ENCODE results near the gene RAI14.
"Not testable (repeated sequence)": the region's sequence is repeated elsewhere in the genome, so short reads cannot be mapped to it uniquely, and the experiment has no call there.

RAI14 gene

DNA sequence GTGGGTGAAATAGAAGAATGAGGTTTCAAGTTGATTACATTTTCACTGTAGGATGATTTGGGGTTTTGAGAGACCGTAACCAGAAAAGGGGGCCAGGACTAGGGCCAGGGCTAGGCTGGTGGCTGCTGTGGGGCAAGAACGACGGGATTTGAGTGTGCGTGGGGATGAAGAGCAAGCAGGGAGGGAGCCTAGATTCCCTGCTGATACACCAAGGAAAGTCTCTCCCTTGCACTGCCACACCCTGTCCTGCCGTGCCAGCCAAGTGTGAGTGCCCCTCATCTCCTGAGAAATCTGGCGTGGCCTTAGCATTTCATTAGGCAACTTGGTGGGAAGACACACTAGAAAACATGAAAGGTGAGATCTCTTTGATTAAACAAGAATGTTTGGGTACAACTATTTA, 42.6 kb downstream of the RAI14 start:
- Histone ChIP-seq H3K27ac (ENCODE audit: low read depth, low read length, severe bottlenecking) (no peak overlapping the region), H3K9me3 (ENCODE audit: control insufficient read depth, low read length) (no peaks in the 10 kb centered on the region), H3K36me3 (ENCODE audit: control insufficient read depth, insufficient read depth, low read length) (peaks cover 33% of the 10 kb centered on the region), H3K4me3 (ENCODE audit: extremely low read depth, insufficient read depth, low read length, poor library complexity, severe bottlenecking) (no peak overlapping the region), H3K4me1 (ENCODE audit: control insufficient read depth, insufficient read depth, low read length, poor library complexity, severe bottlenecking) (peaks cover 36% of the 10 kb centered on the region)
- 83 to 85% methylated on average over 4 to 6 of the region's 6 CpGs for WGBS, 2 experiments (ENCODE audit: insufficient coverage in 2 of 2)

DNA sequence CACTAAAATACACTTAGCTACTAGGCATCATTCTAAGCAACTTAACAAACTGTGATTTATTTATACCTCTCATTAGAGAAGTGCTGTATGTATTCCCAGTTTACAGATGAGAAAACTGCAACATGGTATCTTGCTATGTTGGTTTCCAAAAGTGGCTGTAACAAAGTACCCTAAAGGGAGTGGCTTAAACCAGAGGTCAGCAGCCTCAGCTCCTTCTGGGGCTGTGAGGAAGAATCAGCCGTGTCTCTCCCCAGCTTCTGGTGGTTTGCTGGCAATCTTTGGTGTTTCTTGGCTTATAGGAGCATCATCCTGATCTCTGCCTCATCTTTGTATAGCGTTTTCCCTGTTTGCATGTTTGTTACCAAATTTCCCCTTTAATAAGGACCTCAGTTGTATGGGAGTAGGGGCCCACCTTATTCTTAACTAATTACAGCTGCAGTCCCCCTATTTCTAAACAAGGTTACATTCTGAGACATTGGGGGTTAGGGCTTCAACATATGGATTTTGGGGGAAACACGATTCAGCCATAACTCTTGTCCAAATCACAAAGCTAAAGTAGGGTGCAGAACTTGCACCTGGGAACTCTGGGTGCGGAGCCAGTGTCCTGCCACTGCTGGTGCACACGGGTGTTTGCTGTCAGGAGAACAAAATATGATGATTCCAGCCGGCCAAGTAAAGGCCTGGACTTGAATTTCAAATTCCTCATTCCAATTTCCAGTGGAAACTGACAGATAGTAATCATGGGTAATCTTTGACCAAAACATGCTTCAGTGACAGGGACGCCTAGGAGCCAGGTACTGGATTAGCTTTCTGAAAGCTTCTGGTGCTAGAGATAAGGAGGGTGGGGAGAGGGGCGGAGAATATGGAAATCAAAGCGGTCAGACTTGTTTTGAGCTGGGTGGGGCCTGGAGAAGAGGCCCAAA, 43.3 kb downstream of the RAI14 start:
- H3K4me3 ChIP-seq (ENCODE audit: extremely low read depth, insufficient read depth, low read length, poor library complexity, severe bottlenecking), result no peak overlapping the region
- no peaks in the 10 kb centered on the region for H3K9me3 ChIP-seq (ENCODE audit: control insufficient read depth, low read length)
- no peak overlapping the region for H3K27ac ChIP-seq (ENCODE audit: low read depth, low read length, severe bottlenecking)
- H3K4me1 ChIP-seq (ENCODE audit: control insufficient read depth, insufficient read depth, low read length, poor library complexity, severe bottlenecking), result peaks cover 36% of the 10 kb centered on the region
- WGBS, 2 experiments (ENCODE audit: insufficient coverage in 2 of 2), result 69 to 79% methylated on average over 8 of the region's 9 CpGs
- peaks cover 29% of the 10 kb centered on the region for H3K36me3 ChIP-seq (ENCODE audit: control insufficient read depth, insufficient read depth, low read length)

DNA sequence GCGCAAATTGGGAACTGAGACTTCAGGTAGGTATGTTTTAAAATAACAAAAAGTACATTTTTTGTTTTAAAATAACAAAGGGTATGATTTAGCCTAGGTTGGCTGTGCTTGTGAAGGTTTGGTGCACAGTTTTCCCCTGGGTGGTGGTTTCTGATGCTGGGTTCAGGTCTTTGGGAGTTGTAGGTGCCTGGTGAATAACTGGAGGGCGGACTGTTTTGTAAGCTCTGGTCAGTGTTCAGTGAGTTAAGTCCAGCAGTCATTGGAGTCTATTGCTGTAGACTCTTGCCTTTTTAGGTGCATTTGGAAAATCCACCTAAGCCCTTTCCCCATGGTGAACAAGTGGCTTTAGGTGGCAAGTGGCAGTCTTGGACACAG, 43.9 kb downstream of the RAI14 start:
- H3K36me3 ChIP-seq (ENCODE audit: control insufficient read depth, insufficient read depth, low read length), result peaks cover 32% of the 10 kb centered on the region
- H3K27ac ChIP-seq (ENCODE audit: low read depth, low read length, severe bottlenecking), result no peak overlapping the region
- H3K9me3 ChIP-seq (ENCODE audit: control insufficient read depth, low read length), result no peaks in the 10 kb centered on the region
- peaks cover 35% of the 10 kb centered on the region for H3K4me1 ChIP-seq (ENCODE audit: control insufficient read depth, insufficient read depth, low read length, poor library complexity, severe bottlenecking)
- 83% methylated on average over 1 of the region's 2 CpGs; no CpG with 5 or more reads in 1 of the 2 experiments for WGBS, 2 experiments (ENCODE audit: insufficient coverage in 2 of 2)
- H3K4me3 ChIP-seq (ENCODE audit: extremely low read depth, insufficient read depth, low read length, poor library complexity, severe bottlenecking), result no peak overlapping the region

DNA sequence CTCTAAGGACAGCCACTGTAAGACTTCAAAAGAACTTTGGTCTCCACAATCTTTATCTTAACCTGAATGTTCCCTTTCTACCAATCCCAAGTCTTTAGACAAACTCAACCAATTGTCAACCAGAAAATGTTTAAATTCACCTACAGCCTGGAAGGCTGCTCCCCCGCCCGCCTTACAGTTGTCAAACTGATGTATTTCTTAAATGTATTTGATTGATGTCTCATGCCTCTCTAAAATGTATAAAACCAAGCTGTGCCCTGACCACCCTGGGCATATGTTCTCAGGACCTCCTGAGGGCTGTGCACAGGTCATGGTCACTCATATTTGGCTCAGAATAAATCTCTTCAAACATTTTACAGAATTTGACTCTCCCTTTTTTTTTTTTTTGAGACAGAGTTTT, 45.3 kb downstream of the RAI14 start:
- no CpG with 5 or more reads among the region's 2 CpGs for WGBS, 2 experiments (ENCODE audit: insufficient coverage in 2 of 2)
- not testable (repeated sequence) for H3K27ac ChIP-seq (ENCODE audit: low read depth, low read length, severe bottlenecking); H3K4me3 ChIP-seq (ENCODE audit: extremely low read depth, insufficient read depth, low read length, poor library complexity, severe bottlenecking); H3K9me3 ChIP-seq (ENCODE audit: control insufficient read depth, low read length)
- Histone ChIP-seq H3K4me1 (ENCODE audit: control insufficient read depth, insufficient read depth, low read length, poor library complexity, severe bottlenecking) (peaks cover 32% of the 10 kb centered on the region), H3K36me3 (ENCODE audit: control insufficient read depth, insufficient read depth, low read length) (peaks cover 39% of the 10 kb centered on the region)

GRCh38 chr5:34703767-34704713, 47.9 kb downstream of the RAI14 start:
- Histone ChIP-seq H3K4me3 (ENCODE audit: extremely low read depth, insufficient read depth, low read length, poor library complexity, severe bottlenecking) (no peak overlapping the region), H3K4me1 (ENCODE audit: control insufficient read depth, insufficient read depth, low read length, poor library complexity, severe bottlenecking) (peaks cover 45% of the 10 kb centered on the region), H3K27ac (ENCODE audit: low read depth, low read length, severe bottlenecking) (no peak overlapping the region), H3K36me3 (ENCODE audit: control insufficient read depth, insufficient read depth, low read length) (peaks cover 38% of the 10 kb centered on the region), H3K9me3 (ENCODE audit: control insufficient read depth, low read length) (no peaks in the 10 kb centered on the region)
- WGBS, 2 experiments (ENCODE audit: insufficient coverage in 2 of 2), result 42 to 55% methylated on average over 3 of the region's 10 CpGs

DNA sequence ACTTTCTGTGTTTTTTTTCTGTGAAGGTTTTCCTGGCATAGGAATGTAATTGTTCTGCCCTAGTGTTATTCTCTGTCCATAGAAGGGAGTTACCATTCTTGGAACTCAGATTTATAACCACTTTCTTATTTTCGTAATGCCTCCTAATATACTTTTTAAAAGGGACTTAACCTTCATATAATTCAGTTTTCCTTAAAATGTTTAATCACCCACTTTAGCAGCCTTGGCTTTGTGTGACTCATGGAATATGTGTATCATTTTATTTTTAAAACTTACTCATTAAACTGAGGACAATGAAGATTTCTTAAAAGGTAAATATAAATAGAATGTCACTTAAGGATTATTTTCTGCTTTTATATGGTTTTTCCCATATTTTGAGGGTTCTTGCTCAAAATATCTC, 50.0 kb downstream of the RAI14 start:
- no peaks in the 10 kb centered on the region for H3K9me3 ChIP-seq (ENCODE audit: control insufficient read depth, low read length)
- H3K4me1 ChIP-seq (ENCODE audit: control insufficient read depth, insufficient read depth, low read length, poor library complexity, severe bottlenecking), result peaks cover 39% of the 10 kb centered on the region
- no peak overlapping the region for H3K27ac ChIP-seq (ENCODE audit: low read depth, low read length, severe bottlenecking)
- no CpG with 5 or more reads among the region's 1 CpG for WGBS, 2 experiments (ENCODE audit: insufficient coverage in 2 of 2)
- peaks cover 43% of the 10 kb centered on the region for H3K36me3 ChIP-seq (ENCODE audit: control insufficient read depth, insufficient read depth, low read length)
- H3K4me3 ChIP-seq (ENCODE audit: extremely low read depth, insufficient read depth, low read length, poor library complexity, severe bottlenecking), result no peak overlapping the region

DNA sequence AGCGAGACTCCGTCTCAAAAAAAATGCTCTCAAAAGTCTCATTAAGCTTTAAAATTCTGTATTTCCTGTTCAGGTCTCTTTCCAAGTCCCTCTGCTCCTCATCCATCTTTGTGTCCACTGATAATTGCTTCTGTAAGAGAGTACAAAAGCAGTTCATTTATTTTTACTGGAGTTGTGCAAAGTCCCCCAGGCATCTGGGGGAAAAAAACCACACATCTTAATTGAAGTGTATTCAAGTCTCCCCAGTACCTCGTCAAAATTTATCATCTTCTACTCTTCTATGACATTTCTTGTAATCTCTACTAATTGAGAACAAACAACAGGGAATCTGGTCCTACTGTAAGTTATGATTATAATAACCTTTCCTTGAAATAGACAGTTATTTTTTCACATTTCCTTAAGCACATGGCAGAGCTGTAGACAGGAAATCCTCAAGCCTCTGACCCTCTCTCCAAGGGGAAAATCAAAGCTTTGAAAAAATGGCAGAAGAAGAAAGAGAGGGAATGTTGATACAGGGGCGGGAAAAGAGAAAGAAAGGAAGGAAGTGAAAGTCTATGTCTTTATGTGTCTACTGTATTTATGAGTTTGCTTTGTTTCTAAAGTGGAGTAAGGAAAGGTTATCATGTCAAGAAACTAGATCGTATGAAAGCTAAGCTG, 51.5 kb downstream of the RAI14 start:
- no peaks in the 10 kb centered on the region for H3K9me3 ChIP-seq (ENCODE audit: control insufficient read depth, low read length)
- H3K4me1 ChIP-seq (ENCODE audit: control insufficient read depth, insufficient read depth, low read length, poor library complexity, severe bottlenecking), result peaks cover 29% of the 10 kb centered on the region
- H3K36me3 ChIP-seq (ENCODE audit: control insufficient read depth, insufficient read depth, low read length), result peaks cover 46% of the 10 kb centered on the region
- H3K27ac ChIP-seq (ENCODE audit: low read depth, low read length, severe bottlenecking), result peak overlapping the region; percentile 33
- no peak overlapping the region for H3K4me3 ChIP-seq (ENCODE audit: extremely low read depth, insufficient read depth, low read length, poor library complexity, severe bottlenecking)
- 84 to 93% methylated on average over 3 of the region's 5 CpGs for WGBS, 2 experiments (ENCODE audit: insufficient coverage in 2 of 2)

DNA sequence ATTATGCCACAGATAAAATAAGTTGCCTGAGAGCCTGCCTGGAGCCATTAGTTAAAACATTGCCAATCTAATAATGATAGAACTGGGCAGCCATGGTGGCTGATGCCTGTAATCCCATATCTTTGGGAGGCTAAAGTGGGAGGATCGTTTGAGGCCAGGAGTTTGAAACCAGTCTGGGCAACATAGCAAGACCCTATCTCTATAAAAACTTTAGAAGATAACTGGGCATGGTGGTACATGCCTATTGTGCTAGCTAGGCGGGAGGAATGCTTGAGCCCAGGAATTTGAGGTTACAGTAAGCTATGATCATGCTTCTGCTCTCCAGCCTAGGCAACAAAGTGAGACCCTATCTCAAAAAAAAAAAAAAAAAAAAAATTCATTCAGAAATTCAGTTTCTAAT, 52.6 kb downstream of the RAI14 start:
- Histone ChIP-seq H3K4me1 (ENCODE audit: control insufficient read depth, insufficient read depth, low read length, poor library complexity, severe bottlenecking) (peaks cover 29% of the 10 kb centered on the region), H3K9me3 (ENCODE audit: control insufficient read depth, low read length) (no peaks in the 10 kb centered on the region), H3K4me3 (ENCODE audit: extremely low read depth, insufficient read depth, low read length, poor library complexity, severe bottlenecking) (no peak overlapping the region), H3K36me3 (ENCODE audit: control insufficient read depth, insufficient read depth, low read length) (peaks cover 55% of the 10 kb centered on the region), H3K27ac (ENCODE audit: low read depth, low read length, severe bottlenecking) (no peak overlapping the region)
- no CpG with 5 or more reads among the region's 2 CpGs for WGBS, 2 experiments (ENCODE audit: insufficient coverage in 2 of 2)

GRCh38 chr5:34709861-34710673, 53.9 kb downstream of the RAI14 start:
- Histone ChIP-seq H3K27ac (ENCODE audit: low read depth, low read length, severe bottlenecking) (peak overlapping the region; percentile 89), H3K9me3 (ENCODE audit: control insufficient read depth, low read length) (no peaks in the 10 kb centered on the region), H3K4me3 (ENCODE audit: extremely low read depth, insufficient read depth, low read length, poor library complexity, severe bottlenecking) (no peak overlapping the region), H3K4me1 (ENCODE audit: control insufficient read depth, insufficient read depth, low read length, poor library complexity, severe bottlenecking) (peaks cover 34% of the 10 kb centered on the region), H3K36me3 (ENCODE audit: control insufficient read depth, insufficient read depth, low read length) (peaks cover 59% of the 10 kb centered on the region)
- 100% methylated on average over 1 to 3 of the region's 6 CpGs for WGBS, 2 experiments (ENCODE audit: insufficient coverage in 2 of 2)

DNA sequence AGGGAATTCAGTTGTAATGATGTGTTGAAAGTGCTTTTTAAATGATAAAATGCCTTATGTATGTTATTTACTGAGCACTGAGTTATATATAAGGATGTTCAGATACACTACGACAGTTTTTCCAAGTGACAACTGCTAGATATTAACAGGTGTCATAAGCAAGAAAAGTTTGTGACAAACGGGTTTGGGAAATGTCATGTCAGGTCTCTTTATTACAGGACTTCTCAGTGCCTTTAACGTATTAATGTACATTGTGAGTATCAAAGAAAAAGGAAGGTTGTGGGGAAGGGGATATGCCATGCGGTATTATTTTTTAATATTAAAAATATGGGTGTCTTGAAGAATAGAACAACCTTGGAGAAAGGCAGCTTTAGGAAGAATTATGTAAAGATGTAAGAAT, 56.4 kb downstream of the RAI14 start:
- Histone ChIP-seq H3K27ac (ENCODE audit: low read depth, low read length, severe bottlenecking) (no peak overlapping the region), H3K36me3 (ENCODE audit: control insufficient read depth, insufficient read depth, low read length) (peaks cover 48% of the 10 kb centered on the region), H3K4me1 (ENCODE audit: control insufficient read depth, insufficient read depth, low read length, poor library complexity, severe bottlenecking) (peaks cover 43% of the 10 kb centered on the region), H3K4me3 (ENCODE audit: extremely low read depth, insufficient read depth, low read length, poor library complexity, severe bottlenecking) (no peak overlapping the region), H3K9me3 (ENCODE audit: control insufficient read depth, low read length) (no peaks in the 10 kb centered on the region)
- 96 to 100% methylated on average over 2 to 3 of the region's 4 CpGs for WGBS, 2 experiments (ENCODE audit: insufficient coverage in 2 of 2)

All from mesodermal cell (in vitro differentiated cells).